Right forelimb (tissue), 1 donor: ENCODE results near the gene NRGN.

Source experiments
- DNase-seq: peaks from one replicate; pipeline ENCODE4 v3.0.0-alpha.2; 2018

The NRGN gene

GRCh38 chr11:124739479-124740276 is at the start of gene NRGN:
TSS of gene NRGN (plus strand) at chr11:124739942. CDS start at chr11:124740085, 143 bp downstream.
- peak; percentile 94 for DNase-seq

- DNase-seq = no peak
These were observed 46.6 kb upstream of the NRGN start for GRCh38 chr11:124693142-124693541.

GRCh38 chr11:124699547-124699946 is 40.2 kb upstream of the NRGN start:
- no peak for DNase-seq

- no peak for DNase-seq
These were observed 39.7 kb upstream of the NRGN start for GRCh38 chr11:124700028-124700427.

- DNase-seq = no peak
These were observed 31.9 kb upstream of the NRGN start for GRCh38 chr11:124707829-124708228.

GRCh38 chr11:124712392-124712791 is 27.4 kb upstream of the NRGN start:
- DNase-seq = no peak

GRCh38 chr11:124716591-124716990 is 23.2 kb upstream of the NRGN start:
- DNase-seq = no peak

GRCh38 chr11:124717421-124717785 is 22.3 kb upstream of the NRGN start:
- DNase-seq = no peak

- DNase-seq = no peak
These were observed 21.7 kb upstream of the NRGN start for GRCh38 chr11:124717786-124718651.

- DNase-seq = no peak
These were observed 20.9 kb upstream of the NRGN start for GRCh38 chr11:124718801-124719200.

GRCh38 chr11:124719534-124719933 is 20.2 kb upstream of the NRGN start:
- DNase-seq = no peak

GRCh38 chr11:124722176-124722575 is 17.6 kb upstream of the NRGN start:
- no peak for DNase-seq

- DNase-seq = no peak
These were observed 14.6 kb upstream of the NRGN start for GRCh38 chr11:124724979-124725718.

GRCh38 chr11:124725719-124726105 is 14.0 kb upstream of the NRGN start:
- DNase-seq = no peak

GRCh38 chr11:124727474-124727873 is 12.3 kb upstream of the NRGN start:
- no peak for DNase-seq

GRCh38 chr11:124728134-124728533 is 11.6 kb upstream of the NRGN start:
- no peak for DNase-seq

- DNase-seq = no peak
These were observed 10.2 kb upstream of the NRGN start for GRCh38 chr11:124729571-124729970.

GRCh38 chr11:124732230-124732629 is 7.5 kb upstream of the NRGN start:
- no peak for DNase-seq

GRCh38 chr11:124736736-124737135 is 3.0 kb upstream of the NRGN start:
- no peak for DNase-seq

- DNase-seq = no peak
These were observed 2.0 kb upstream of the NRGN start for GRCh38 chr11:124737638-124738305.

GRCh38 chr11:124738713-124739478 is 846 bp upstream of the NRGN start:
- DNase-seq = no peak

GRCh38 chr11:124740277-124740882 is 638 bp downstream of the NRGN start:
- no peak for DNase-seq
